Stimulated activated CD4-positive, alpha-beta T cell treated with anti-CD3 and anti-CD28 coated beads, Interleukin-1b, Interleukin-23, amount 100 ng/mL, for 48 hours (primary cell): Measurements from ENCODE around the gene NANOS3.
"Not testable (repeated sequence)": the region's sequence is repeated elsewhere in the genome, so short reads cannot be mapped to it uniquely, and the experiment has no call there.

Source experiments
- DNase-seq: peaks from one replicate; pipeline ENCODE4 v3.0.0-alpha.2; 2020

Gene NANOS3

GRCh38 chr19:13843104-13843921 is 33.6 kb upstream of the NANOS3 start:
- DNase-seq, result no peak

- no peak for DNase-seq
These were observed 32.8 kb upstream of the NANOS3 start for GRCh38 chr19:13844130-13844631.

GRCh38 chr19:13846557-13847406 is 30.2 kb upstream of the NANOS3 start:
- DNase-seq, result peak; percentile 96

- peak; percentile 84 for DNase-seq
These were observed 29.3 kb upstream of the NANOS3 start for GRCh38 chr19:13847407-13848339.

- no peak for DNase-seq
These were observed 28.6 kb upstream of the NANOS3 start for GRCh38 chr19:13848340-13848677.

GRCh38 chr19:13848798-13849676 is 27.9 kb upstream of the NANOS3 start:
- no peak for DNase-seq

GRCh38 chr19:13849991-13850909 is 26.7 kb upstream of the NANOS3 start:
- DNase-seq, result peak; percentile 67

GRCh38 chr19:13850910-13851733 is 25.8 kb upstream of the NANOS3 start:
- DNase-seq, result peak; percentile 50

GRCh38 chr19:13851734-13852114 is 25.2 kb upstream of the NANOS3 start:
- not testable (repeated sequence) for DNase-seq

GRCh38 chr19:13852171-13852707 is 24.7 kb upstream of the NANOS3 start:
- not testable (repeated sequence) for DNase-seq

GRCh38 chr19:13856497-13856896 is 20.4 kb upstream of the NANOS3 start:
- no peak for DNase-seq

GRCh38 chr19:13859361-13859880 is 17.5 kb upstream of the NANOS3 start:
- no peak for DNase-seq

GRCh38 chr19:13860679-13861391 is 16.1 kb upstream of the NANOS3 start:
- no peak for DNase-seq

- no peak for DNase-seq
These were observed 15.6 kb upstream of the NANOS3 start for GRCh38 chr19:13861392-13861713.

- peak; percentile 86 for DNase-seq
These were observed 15.0 kb upstream of the NANOS3 start for GRCh38 chr19:13861714-13862531.

GRCh38 chr19:13864046-13864666 is 12.8 kb upstream of the NANOS3 start:
- DNase-seq, result no peak
